Activated T-cell treated with anti-CD3 and anti-CD28 coated beads, Interleukin-2, amount 50 U/mL, for 24 hours (primary cell): ENCODE measurements around the gene HUS1.
A peak's percentile ranks its signal among the peaks of the same experiment; 100 is the strongest.
"Not testable (repeated sequence)": the region's sequence is repeated elsewhere in the genome, so short reads cannot be mapped to it uniquely, and the experiment has no call there.

Source experiments
- DNase-seq: peaks from one replicate; pipeline ENCODE4 v3.0.0-alpha.2; 2020
- H3K27ac Mint-ChIP-seq: 2 replicates; pipeline ENCODE4 v1.8.0; 2020; ENCODE audit warnings: mild to moderate bottlenecking, mixed read lengths
- H3K27me3 Mint-ChIP-seq: 2 replicates; pipeline ENCODE4 v1.8.0; 2020; ENCODE audit warnings: mixed read lengths
- H3K36me3 Mint-ChIP-seq: 2 replicates; pipeline ENCODE4 v1.8.0; 2020; ENCODE audit warnings: low read depth, mixed read lengths
- H3K4me1 Mint-ChIP-seq: 2 replicates; pipeline ENCODE4 v1.8.0; 2020; ENCODE audit warnings: low read depth, mixed read lengths
- H3K4me3 Mint-ChIP-seq: 2 replicates; pipeline ENCODE4 v1.8.0; 2020; ENCODE audit warnings: mild to moderate bottlenecking, moderate library complexity, mixed read lengths
- H3K9me3 Mint-ChIP-seq: 2 replicates; pipeline ENCODE4 v1.8.0; 2020; ENCODE audit warnings: mixed read lengths

Gene HUS1

GRCh38 chr7:47979145-47979831, at the start of gene HUS1:
HUS1 (minus strand) TSS chr7:47979615; CDS start chr7:47979519, 96 bp downstream.
- H3K4me1 Mint-ChIP-seq = peaks cover 33% of the 10 kb centered on the region
- peak; percentile 96 for DNase-seq
- H3K9me3 Mint-ChIP-seq = no peaks in the 10 kb centered on the region
- no peaks in the 10 kb centered on the region for H3K27me3 Mint-ChIP-seq
- peak within 1 kb of the TSS; percentile 87 for H3K4me3 Mint-ChIP-seq
- H3K27ac Mint-ChIP-seq = peak within 1 kb of the TSS; percentile 94
- peaks cover 49% of the 10 kb centered on the region for H3K36me3 Mint-ChIP-seq

- no peaks in the 10 kb centered on the region for H3K36me3 Mint-ChIP-seq
- H3K4me1 Mint-ChIP-seq = no peaks in the 10 kb centered on the region
- H3K9me3 Mint-ChIP-seq = peaks cover 6% of the 10 kb centered on the region
- no peak within 1 kb of the TSS for H3K27ac Mint-ChIP-seq
- H3K27me3 Mint-ChIP-seq = peaks cover 25% of the 10 kb centered on the region
- DNase-seq = no peak
- H3K4me3 Mint-ChIP-seq = no peak within 1 kb of the TSS
Observed at GRCh38 chr7:48028938-48029337, 49.5 kb upstream of the HUS1 start, which contains the start of gene SUN3. SUN3 (minus strand) TSS chr7:48029107; CDS start chr7:48028938, 169 bp downstream.

GRCh38 chr7:48025624-48026023, 46.2 kb upstream of the HUS1 start:
- H3K4me3 Mint-ChIP-seq = no peak overlapping the region
- peaks cover 13% of the 10 kb centered on the region for H3K27me3 Mint-ChIP-seq
- H3K36me3 Mint-ChIP-seq = no peaks in the 10 kb centered on the region
- H3K4me1 Mint-ChIP-seq = no peaks in the 10 kb centered on the region
- peaks cover 19% of the 10 kb centered on the region for H3K9me3 Mint-ChIP-seq
- no peak for DNase-seq
- H3K27ac Mint-ChIP-seq = no peak overlapping the region

GRCh38 chr7:48017674-48018073, 38.3 kb upstream of the HUS1 start:
- Mint-ChIP-seq H3K4me1 (no peaks in the 10 kb centered on the region), H3K36me3 (no peaks in the 10 kb centered on the region), H3K9me3 (peaks cover 16% of the 10 kb centered on the region), H3K27ac (no peak overlapping the region), H3K27me3 (peaks cover 11% of the 10 kb centered on the region), H3K4me3 (no peak overlapping the region)
- DNase-seq = no peak

- Mint-ChIP-seq H3K9me3 (peaks cover 9% of the 10 kb centered on the region), H3K4me3 (no peak overlapping the region), H3K27ac (no peak overlapping the region), H3K4me1 (no peaks in the 10 kb centered on the region), H3K36me3 (no peaks in the 10 kb centered on the region), H3K27me3 (peaks cover 11% of the 10 kb centered on the region)
- DNase-seq = no peak
Observed at GRCh38 chr7:48016641-48017040, 37.2 kb upstream of the HUS1 start.

GRCh38 chr7:48011951-48012350, 32.5 kb upstream of the HUS1 start:
- Mint-ChIP-seq H3K36me3 (no peaks in the 10 kb centered on the region), H3K9me3 (no peaks in the 10 kb centered on the region), H3K4me1 (no peaks in the 10 kb centered on the region), H3K27me3 (peaks cover 6% of the 10 kb centered on the region), H3K27ac (no peak overlapping the region), H3K4me3 (no peak overlapping the region)
- DNase-seq = no peak

GRCh38 chr7:48011323-48011722, 31.9 kb upstream of the HUS1 start:
- Mint-ChIP-seq H3K4me3 (no peak overlapping the region), H3K36me3 (no peaks in the 10 kb centered on the region), H3K4me1 (no peaks in the 10 kb centered on the region), H3K27me3 (peaks cover 5% of the 10 kb centered on the region), H3K27ac (no peak overlapping the region), H3K9me3 (no peaks in the 10 kb centered on the region)
- no peak for DNase-seq

GRCh38 chr7:48009954-48010353, 30.5 kb upstream of the HUS1 start:
- no peaks in the 10 kb centered on the region for H3K4me1 Mint-ChIP-seq
- no peaks in the 10 kb centered on the region for H3K36me3 Mint-ChIP-seq
- no peak for DNase-seq
- no peaks in the 10 kb centered on the region for H3K27me3 Mint-ChIP-seq
- H3K27ac Mint-ChIP-seq = no peak overlapping the region
- no peaks in the 10 kb centered on the region for H3K9me3 Mint-ChIP-seq
- H3K4me3 Mint-ChIP-seq = no peak overlapping the region

GRCh38 chr7:48009257-48009656, 29.8 kb upstream of the HUS1 start:
- H3K4me1 Mint-ChIP-seq = no peaks in the 10 kb centered on the region
- no peaks in the 10 kb centered on the region for H3K9me3 Mint-ChIP-seq
- no peaks in the 10 kb centered on the region for H3K36me3 Mint-ChIP-seq
- no peak overlapping the region for H3K4me3 Mint-ChIP-seq
- H3K27me3 Mint-ChIP-seq = no peaks in the 10 kb centered on the region
- no peak overlapping the region for H3K27ac Mint-ChIP-seq
- no peak for DNase-seq

GRCh38 chr7:48006866-48007265, 27.5 kb upstream of the HUS1 start:
- Mint-ChIP-seq H3K4me1 (no peaks in the 10 kb centered on the region), H3K9me3 (no peaks in the 10 kb centered on the region), H3K36me3 (no peaks in the 10 kb centered on the region), H3K27ac (no peak overlapping the region), H3K27me3 (no peaks in the 10 kb centered on the region), H3K4me3 (no peak overlapping the region)
- DNase-seq = no peak

GRCh38 chr7:48004638-48005037, 25.2 kb upstream of the HUS1 start:
- Mint-ChIP-seq H3K27me3 (no peaks in the 10 kb centered on the region), H3K27ac (no peak overlapping the region), H3K4me1 (no peaks in the 10 kb centered on the region)

GRCh38 chr7:48004032-48004431, 24.6 kb upstream of the HUS1 start:
- Mint-ChIP-seq H3K4me3 (no peak overlapping the region), H3K27ac (no peak overlapping the region)

More at GRCh38 chr7:48004638-48005037, 25.2 kb upstream of the HUS1 start:
- DNase-seq = no peak
- Mint-ChIP-seq H3K4me3 (no peak overlapping the region), H3K36me3 (no peaks in the 10 kb centered on the region), H3K9me3 (no peaks in the 10 kb centered on the region)

GRCh38 chr7:48000164-48000563, 20.7 kb upstream of the HUS1 start:
- H3K4me3 Mint-ChIP-seq, DNase-seq, H3K27me3 Mint-ChIP-seq, H3K36me3 Mint-ChIP-seq, H3K9me3 Mint-ChIP-seq, H3K27ac Mint-ChIP-seq, H3K4me1 Mint-ChIP-seq: not testable (repeated sequence)

More at GRCh38 chr7:48004032-48004431, 24.6 kb upstream of the HUS1 start:
- no peaks in the 10 kb centered on the region for H3K36me3 Mint-ChIP-seq
- no peaks in the 10 kb centered on the region for H3K9me3 Mint-ChIP-seq
- no peak for DNase-seq
- H3K4me1 Mint-ChIP-seq = no peaks in the 10 kb centered on the region
- no peaks in the 10 kb centered on the region for H3K27me3 Mint-ChIP-seq

- Mint-ChIP-seq H3K27me3 (no peaks in the 10 kb centered on the region), H3K9me3 (peaks cover 4% of the 10 kb centered on the region), H3K4me1 (no peaks in the 10 kb centered on the region), H3K4me3 (no peak overlapping the region), H3K36me3 (no peaks in the 10 kb centered on the region), H3K27ac (no peak overlapping the region)
- DNase-seq = no peak
Observed at GRCh38 chr7:47999413-47999812, 20.0 kb upstream of the HUS1 start.

GRCh38 chr7:47992446-47992845, 13.0 kb upstream of the HUS1 start:
- no peaks in the 10 kb centered on the region for H3K27me3 Mint-ChIP-seq
- peak overlapping the region; percentile 83 for H3K4me3 Mint-ChIP-seq
- H3K27ac Mint-ChIP-seq = peak overlapping the region; percentile 97
- no peaks in the 10 kb centered on the region for H3K36me3 Mint-ChIP-seq
- peaks cover 20% of the 10 kb centered on the region for H3K4me1 Mint-ChIP-seq
- no peak for DNase-seq
- H3K9me3 Mint-ChIP-seq = peaks cover 6% of the 10 kb centered on the region
